Measurements from ENCODE around the gene PRKAG2. TPM values are rescaled to one million over a fixed set of nuclear protein-coding genes. Genes with fewer than 3 reads are reported as not detected.

PRKAG2 gene
- total RNA-seq, 1 donor from 2014 or later = 13.5 TPM

- Mint-ChIP-seq H3K36me3 (ENCODE audit: unreplicated experiment) (no peaks in the 10 kb centered on the region), H3K9me3 (ENCODE audit: unreplicated experiment) (no peaks in the 10 kb centered on the region), H3K27me3 (ENCODE audit: unreplicated experiment) (no peaks in the 10 kb centered on the region), H3K27ac (ENCODE audit: unreplicated experiment) (no peak overlapping the region), H3K4me3 (ENCODE audit: unreplicated experiment) (no peak overlapping the region), H3K4me1 (ENCODE audit: unreplicated experiment) (peaks cover 37% of the 10 kb centered on the region)
- DNase-seq (ENCODE audit: extremely low spot score, unreplicated experiment) = no peak
- no peak for TF ChIP-seq CTCF (IDR thresholded peaks at IDR 0.05)
Measured at GRCh38 chr7:151659219-151659618, 217.7 kb downstream of the PRKAG2 start.

GRCh38 chr7:151658778-151659177 lies 218.1 kb downstream of the PRKAG2 start:
- Mint-ChIP-seq H3K4me3 (ENCODE audit: unreplicated experiment) (no peak overlapping the region), H3K9me3 (ENCODE audit: unreplicated experiment) (no peaks in the 10 kb centered on the region), H3K36me3 (ENCODE audit: unreplicated experiment) (no peaks in the 10 kb centered on the region), H3K27me3 (ENCODE audit: unreplicated experiment) (no peaks in the 10 kb centered on the region), H3K27ac (ENCODE audit: unreplicated experiment) (no peak overlapping the region), H3K4me1 (ENCODE audit: unreplicated experiment) (peaks cover 36% of the 10 kb centered on the region)
- no peak for DNase-seq (ENCODE audit: extremely low spot score, unreplicated experiment)
- TF ChIP-seq CTCF (IDR thresholded peaks at IDR 0.05) = no peak

- no peak for DNase-seq (ENCODE audit: extremely low spot score, unreplicated experiment)
- no peak overlapping the region for H3K27ac Mint-ChIP-seq (ENCODE audit: unreplicated experiment)
- no peak for TF ChIP-seq CTCF (IDR thresholded peaks at IDR 0.05)
Measured at GRCh38 chr7:151657173-151657572, 219.7 kb downstream of the PRKAG2 start.

GRCh38 chr7:151655555-151655954 lies 221.4 kb downstream of the PRKAG2 start:
- no peak for DNase-seq (ENCODE audit: extremely low spot score, unreplicated experiment)
- Mint-ChIP-seq H3K4me1 (ENCODE audit: unreplicated experiment) (peaks cover 31% of the 10 kb centered on the region), H3K9me3 (ENCODE audit: unreplicated experiment) (no peaks in the 10 kb centered on the region), H3K4me3 (ENCODE audit: unreplicated experiment) (no peak overlapping the region), H3K27ac (ENCODE audit: unreplicated experiment) (no peak overlapping the region), H3K27me3 (ENCODE audit: unreplicated experiment) (no peaks in the 10 kb centered on the region), H3K36me3 (ENCODE audit: unreplicated experiment) (no peaks in the 10 kb centered on the region)
- no peak for TF ChIP-seq CTCF (IDR thresholded peaks at IDR 0.05)

More at GRCh38 chr7:151657173-151657572, 219.7 kb downstream of the PRKAG2 start:
- Mint-ChIP-seq H3K4me3 (ENCODE audit: unreplicated experiment) (no peak overlapping the region), H3K27me3 (ENCODE audit: unreplicated experiment) (no peaks in the 10 kb centered on the region), H3K36me3 (ENCODE audit: unreplicated experiment) (no peaks in the 10 kb centered on the region), H3K4me1 (ENCODE audit: unreplicated experiment) (peaks cover 32% of the 10 kb centered on the region), H3K9me3 (ENCODE audit: unreplicated experiment) (no peaks in the 10 kb centered on the region)

GRCh38 chr7:151652111-151652510 lies 224.8 kb downstream of the PRKAG2 start:
- Mint-ChIP-seq H3K9me3 (ENCODE audit: unreplicated experiment) (no peaks in the 10 kb centered on the region), H3K36me3 (ENCODE audit: unreplicated experiment) (no peaks in the 10 kb centered on the region), H3K4me3 (ENCODE audit: unreplicated experiment) (no peak overlapping the region), H3K27me3 (ENCODE audit: unreplicated experiment) (no peaks in the 10 kb centered on the region), H3K4me1 (ENCODE audit: unreplicated experiment) (peaks cover 38% of the 10 kb centered on the region), H3K27ac (ENCODE audit: unreplicated experiment) (no peak overlapping the region)
- DNase-seq (ENCODE audit: extremely low spot score, unreplicated experiment) = no peak
- no peak for TF ChIP-seq CTCF (IDR thresholded peaks at IDR 0.05)
